HG02763 (cell line): Measurements from ENCODE around the gene PPP2R5A.
"Not testable (repeated sequence)": the region's sequence is repeated elsewhere in the genome, so short reads cannot be mapped to it uniquely, and the experiment has no call there.

Experiments
- ATAC-seq: cut with Tn5 transposase; IDR thresholded peaks from one replicate; pipeline ENCODE4 v1.9.1; 2021; ENCODE audit warnings: mild to moderate bottlenecking, moderate library complexity; ENCODE audit not compliant: unreplicated experiment

Gene PPP2R5A

DNA sequence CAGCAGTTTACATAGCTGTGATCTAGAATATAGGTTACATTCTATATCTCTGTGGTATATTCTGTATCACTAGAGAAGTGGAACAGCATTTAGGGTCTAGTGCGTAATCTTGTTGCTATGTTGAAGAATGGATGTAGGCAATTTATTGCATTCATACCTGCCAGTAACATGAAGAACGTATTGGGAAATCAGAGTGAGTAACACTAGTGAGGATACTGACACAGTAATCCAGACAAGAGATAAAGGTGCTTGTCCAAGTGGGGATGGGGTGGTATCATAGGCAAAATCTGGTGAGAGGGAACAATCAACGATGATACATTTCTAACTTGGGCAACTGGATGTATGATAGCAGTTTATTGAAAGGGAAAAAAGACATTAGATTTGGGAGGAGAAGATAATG lies 9.8 kb downstream of the PPP2R5A start:
- no peak for ATAC-seq

GRCh38 chr1:212295579-212295978 lies 10.4 kb downstream of the PPP2R5A start:
- ATAC-seq, result no peak

GRCh38 chr1:212297338-212297737 lies 12.1 kb downstream of the PPP2R5A start:
- ATAC-seq, result no peak

GRCh38 chr1:212301580-212301979 lies 16.4 kb downstream of the PPP2R5A start:
- ATAC-seq, result no peak

- ATAC-seq, result no peak
Measured at GRCh38 chr1:212302745-212303383, 17.7 kb downstream of the PPP2R5A start.

GRCh38 chr1:212305342-212305741 lies 20.1 kb downstream of the PPP2R5A start:
- ATAC-seq, result no peak

- ATAC-seq, result not testable (repeated sequence)
Measured at GRCh38 chr1:212305984-212306452, 20.8 kb downstream of the PPP2R5A start.

- no peak for ATAC-seq
Measured at GRCh38 chr1:212309967-212310366, 24.8 kb downstream of the PPP2R5A start.

- no peak for ATAC-seq
Measured at GRCh38 chr1:212310383-212310782, 25.2 kb downstream of the PPP2R5A start.

- ATAC-seq, result no peak
Measured at GRCh38 chr1:212311836-212312497, 26.8 kb downstream of the PPP2R5A start.

GRCh38 chr1:212313616-212314015 lies 28.4 kb downstream of the PPP2R5A start:
- ATAC-seq, result no peak

DNA sequence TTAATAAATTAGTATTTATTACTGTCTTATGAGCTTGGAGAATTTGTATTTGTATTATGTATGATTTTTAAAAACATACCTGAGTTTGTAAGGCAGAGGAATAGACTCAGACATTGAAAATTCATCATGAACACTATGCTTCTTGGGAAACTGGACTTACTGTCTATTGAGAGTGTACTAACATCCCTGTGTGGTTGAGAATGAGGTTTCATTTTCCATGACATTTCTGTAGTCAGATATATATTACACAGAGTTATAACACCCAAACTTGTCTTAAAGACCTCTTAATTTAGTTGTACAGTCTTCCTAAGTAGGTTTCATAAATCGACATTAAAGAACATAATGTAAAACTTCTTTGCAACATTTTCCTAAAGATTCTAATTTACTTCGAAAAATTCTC lies 30.0 kb downstream of the PPP2R5A start:
- no peak for ATAC-seq

- ATAC-seq, result no peak
Measured at GRCh38 chr1:212315907-212316306, 30.7 kb downstream of the PPP2R5A start.

DNA sequence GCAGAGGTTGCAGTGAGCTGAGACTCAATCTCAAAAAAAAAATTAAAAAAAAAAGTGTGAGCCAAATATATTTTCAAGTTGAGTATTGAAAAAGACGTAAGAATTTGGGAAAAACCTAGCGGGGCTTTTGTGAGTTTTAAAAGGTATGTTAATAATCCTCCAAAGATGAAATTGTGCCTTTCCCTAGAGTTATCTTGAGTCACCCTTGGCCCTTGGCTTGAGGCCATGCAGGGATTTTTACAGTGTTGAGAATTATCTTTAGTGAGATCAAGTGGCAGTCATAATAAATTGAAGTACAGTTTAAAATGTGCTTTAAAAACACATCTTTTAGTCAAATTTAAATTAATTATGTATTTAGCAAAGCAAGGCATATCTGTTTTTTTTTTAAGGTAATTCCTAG lies 32.7 kb downstream of the PPP2R5A start:
- no peak for ATAC-seq

DNA sequence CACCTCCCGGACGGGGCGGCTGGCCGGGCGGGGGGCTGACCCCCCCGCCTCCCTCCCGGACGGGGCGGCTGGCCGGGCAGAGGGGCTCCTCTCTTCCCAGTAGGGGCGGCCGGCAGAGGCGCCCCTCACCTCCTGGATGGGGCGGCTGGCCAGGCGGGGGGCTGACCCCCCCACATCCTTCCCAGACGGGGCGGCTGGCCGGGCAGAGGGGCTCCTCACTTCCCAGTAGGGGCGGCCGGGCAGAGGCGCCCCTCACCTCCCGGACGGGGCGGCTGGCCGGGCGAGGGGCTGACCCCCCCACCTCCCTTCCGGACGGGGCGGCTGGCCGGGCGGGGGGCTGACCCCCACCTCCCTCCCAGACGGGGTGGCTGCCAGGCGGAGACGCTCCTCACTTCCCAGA lies 35.8 kb downstream of the PPP2R5A start:
- ATAC-seq, result not testable (repeated sequence)

GRCh38 chr1:212323066-212323465 lies 37.9 kb downstream of the PPP2R5A start:
- ATAC-seq, result no peak

DNA sequence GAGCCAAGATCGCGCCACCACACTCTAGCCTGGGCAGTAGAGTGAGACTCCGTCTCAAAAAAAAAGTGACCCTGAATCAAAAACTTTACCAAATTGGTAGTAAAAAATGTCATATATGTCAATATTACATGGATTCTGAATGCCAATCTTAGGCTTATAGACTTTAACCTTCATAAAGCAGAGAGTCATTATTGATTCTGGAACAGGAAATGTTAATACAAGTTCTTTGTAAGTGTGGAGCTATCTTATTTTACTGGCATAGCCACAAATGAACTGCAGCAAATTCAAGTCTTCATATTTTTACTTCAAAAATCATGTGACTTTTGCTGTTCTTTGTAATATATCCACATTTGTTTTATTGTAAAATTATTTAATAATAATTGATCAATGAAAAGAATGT lies 41.3 kb downstream of the PPP2R5A start:
- no peak for ATAC-seq

DNA sequence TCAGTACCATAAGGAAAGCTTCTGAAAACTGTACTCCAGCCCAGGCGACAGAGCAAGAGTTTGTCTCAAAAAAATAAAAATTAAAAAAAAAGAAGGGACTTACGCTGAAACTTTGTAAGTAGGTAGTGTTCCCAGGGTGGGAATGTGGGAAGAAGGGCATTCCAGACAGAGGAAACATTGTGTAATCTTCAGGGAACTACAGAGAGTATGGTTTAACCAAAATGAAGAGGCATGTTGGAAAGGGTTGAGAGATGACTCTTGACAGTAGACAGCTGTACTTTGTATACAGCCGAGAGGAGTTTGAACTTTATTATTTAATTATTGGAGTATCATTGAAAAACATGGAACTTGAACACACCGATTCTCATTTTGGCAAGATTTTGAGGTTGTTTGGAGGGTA lies 43.0 kb downstream of the PPP2R5A start:
- no peak for ATAC-seq

DNA sequence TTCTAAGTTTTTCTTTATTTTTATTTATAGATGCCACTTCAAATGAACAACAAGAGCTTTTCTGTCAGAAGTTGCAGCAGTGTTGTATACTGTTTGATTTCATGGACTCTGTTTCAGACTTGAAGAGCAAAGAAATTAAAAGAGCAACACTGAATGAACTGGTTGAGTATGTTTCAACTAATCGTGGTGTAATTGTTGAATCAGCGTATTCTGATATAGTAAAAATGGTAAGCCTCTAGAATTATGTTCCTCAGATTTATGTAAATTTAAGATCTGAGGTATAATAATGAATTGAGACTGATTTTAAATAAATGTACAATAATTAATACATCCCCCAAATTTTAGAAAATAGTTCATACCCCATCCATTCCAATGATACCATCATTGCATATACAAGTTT lies 43.9 kb downstream of the PPP2R5A start:
- ATAC-seq, result no peak

DNA sequence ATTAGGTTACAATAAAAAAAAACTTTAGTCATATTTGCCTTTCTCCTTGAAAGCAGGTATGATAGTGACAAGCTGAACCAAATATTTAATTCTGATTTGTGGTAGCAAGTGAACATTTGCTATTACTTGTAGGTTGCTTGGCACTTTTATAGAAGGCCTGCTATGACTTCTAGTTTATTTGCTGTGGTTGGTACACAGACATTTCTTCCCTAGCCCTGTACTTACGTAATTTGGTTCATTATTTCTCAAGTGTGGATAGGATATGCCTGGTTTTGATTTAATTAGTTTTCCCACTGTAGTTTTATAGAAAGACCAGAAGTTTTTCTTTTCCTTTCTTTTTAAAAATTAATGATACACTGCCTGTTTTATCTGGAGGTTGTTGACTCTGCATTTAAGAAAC lies 55.9 kb downstream of the PPP2R5A start:
- no peak for ATAC-seq

- no peak for ATAC-seq
Measured at GRCh38 chr1:212344905-212345304, 59.7 kb downstream of the PPP2R5A start.

DNA sequence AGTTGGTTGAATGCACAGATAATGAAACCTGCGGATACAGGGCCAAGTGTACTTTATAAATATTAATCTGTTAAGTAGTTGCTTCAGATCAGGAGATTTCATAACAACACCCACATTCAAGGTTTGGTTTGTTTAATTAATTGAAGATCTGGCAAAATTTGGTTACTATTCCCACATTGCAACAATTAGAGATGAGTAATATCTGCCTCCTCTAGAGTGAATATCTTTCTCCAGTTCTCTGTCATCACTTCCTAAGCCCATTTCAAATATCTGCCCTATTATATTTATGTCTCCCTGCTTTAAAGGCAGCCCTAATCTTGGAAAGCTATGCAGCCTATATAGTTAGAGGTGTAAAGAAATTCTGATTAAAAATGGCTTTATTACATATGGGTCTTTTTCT lies 61.4 kb downstream of the PPP2R5A start:
- no peak for ATAC-seq
